Activated CD8-positive, alpha-beta memory T cell treated with anti-CD3 and anti-CD28 coated beads for 4 hours (primary cell): ENCODE measurements around the gene SETSIP.
"Not testable (repeated sequence)": the region's sequence is repeated elsewhere in the genome, so short reads cannot be mapped to it uniquely, and the experiment has no call there.

ENCODE experiments used
- DNase-seq, 2 donors: peaks; one replicate each; pipeline ENCODE4 v3.0.0-alpha.2; 2020; ENCODE audit warnings: low read depth in 2 of 2

SETSIP gene

GRCh38 chr1:92075311-92075710 lies at the start of gene SETSIP:
SETSIP (minus strand) TSS chr1:92075411; CDS start chr1:92075411, 0 bp downstream.
- DNase-seq: no peak

- DNase-seq: no peak
These were observed 48.7 kb upstream of the SETSIP start for GRCh38 chr1:92123868-92124267.

GRCh38 chr1:92118826-92119225 lies 43.6 kb upstream of the SETSIP start:
- no peak for DNase-seq

- DNase-seq: no peak
These were observed 42.3 kb upstream of the SETSIP start for GRCh38 chr1:92117526-92117925.

- no peak for DNase-seq
These were observed 33.4 kb upstream of the SETSIP start for GRCh38 chr1:92108631-92109030.

- DNase-seq: no peak
These were observed 30.4 kb upstream of the SETSIP start for GRCh38 chr1:92105546-92106081.

GRCh38 chr1:92096317-92096716 lies 21.1 kb upstream of the SETSIP start:
- DNase-seq: no peak

DNA sequence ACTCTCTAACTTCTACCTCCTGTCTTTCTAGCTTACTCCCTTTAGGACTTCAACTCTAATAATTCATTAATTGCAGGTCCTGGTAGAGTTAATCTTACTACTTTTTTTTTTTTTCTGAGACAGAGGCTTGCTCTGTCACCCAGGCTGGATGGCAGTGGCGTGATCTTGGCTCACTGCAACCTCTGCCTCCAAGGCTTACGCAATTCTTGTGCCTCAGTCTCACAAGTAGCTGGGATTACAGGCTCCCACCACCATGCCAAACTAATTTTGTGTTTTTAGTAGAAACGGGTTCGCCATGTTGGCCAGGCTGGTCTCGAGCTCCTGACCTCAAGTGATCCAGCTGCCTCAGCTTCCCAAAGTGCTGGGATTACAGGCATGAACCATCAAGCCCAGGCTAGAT lies 20.7 kb upstream of the SETSIP start:
- no peak for DNase-seq

GRCh38 chr1:92094595-92094994 lies 19.4 kb upstream of the SETSIP start:
- DNase-seq: no peak

DNA sequence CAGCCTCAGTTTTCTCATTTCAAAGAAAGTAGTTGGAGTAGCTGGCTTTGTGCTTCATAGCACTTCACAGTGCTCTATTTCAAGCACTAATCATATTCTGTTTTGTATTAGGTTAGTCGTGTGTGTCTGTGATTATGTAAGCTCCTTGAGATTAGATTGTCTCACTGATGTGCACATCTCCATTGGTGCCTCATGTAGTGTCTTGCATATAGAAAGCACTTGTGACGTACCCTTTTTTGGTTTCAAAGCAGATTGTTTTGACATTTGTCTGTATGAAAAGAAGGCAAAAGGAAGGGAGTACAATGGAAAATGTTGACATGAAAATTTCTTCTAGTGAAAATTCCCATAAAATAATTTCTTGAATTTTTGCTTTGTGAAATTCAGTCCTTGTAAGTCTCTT lies 18.9 kb upstream of the SETSIP start:
- no peak for DNase-seq

- DNase-seq: no peak
These were observed 16.4 kb upstream of the SETSIP start for GRCh38 chr1:92091625-92092024.

DNA sequence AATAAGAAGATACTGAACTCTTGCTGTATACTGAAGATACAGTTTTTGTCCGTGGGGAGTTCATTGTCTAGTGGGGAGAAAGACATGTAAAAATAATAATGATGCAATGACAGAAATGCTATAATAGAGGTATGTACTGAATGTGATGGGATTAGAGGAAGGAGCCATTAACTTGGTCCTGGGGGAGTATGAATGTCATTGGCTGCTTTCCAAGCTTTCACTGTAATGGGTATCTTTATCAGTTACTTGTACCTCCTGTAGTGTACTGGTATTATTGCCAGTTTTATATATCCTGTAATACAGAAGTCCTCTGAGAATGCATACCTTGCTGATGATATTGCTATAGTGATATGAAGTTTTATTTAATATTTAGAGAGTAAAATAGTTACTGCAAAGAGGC lies 12.3 kb upstream of the SETSIP start:
- no peak for DNase-seq

DNA sequence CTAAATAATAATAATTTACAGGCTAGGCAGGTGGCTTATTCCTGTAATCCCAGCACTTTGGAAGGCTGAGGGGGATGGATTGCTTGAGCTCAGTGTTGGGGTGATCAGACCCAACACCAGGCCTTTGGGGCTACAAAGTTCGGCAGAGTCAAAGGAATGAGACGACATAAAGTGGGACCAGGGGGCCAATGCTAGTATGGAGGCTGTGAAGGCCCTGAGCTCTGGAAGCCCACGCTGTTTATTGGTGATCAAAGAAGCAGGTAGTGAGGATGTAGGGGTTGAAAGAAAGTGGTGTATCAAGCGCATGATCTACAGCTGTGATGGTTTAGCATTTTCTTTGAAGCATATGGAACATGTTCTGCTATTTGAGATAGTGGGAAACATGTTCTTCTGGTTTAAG lies 10.5 kb upstream of the SETSIP start:
- DNase-seq: no peak

DNA sequence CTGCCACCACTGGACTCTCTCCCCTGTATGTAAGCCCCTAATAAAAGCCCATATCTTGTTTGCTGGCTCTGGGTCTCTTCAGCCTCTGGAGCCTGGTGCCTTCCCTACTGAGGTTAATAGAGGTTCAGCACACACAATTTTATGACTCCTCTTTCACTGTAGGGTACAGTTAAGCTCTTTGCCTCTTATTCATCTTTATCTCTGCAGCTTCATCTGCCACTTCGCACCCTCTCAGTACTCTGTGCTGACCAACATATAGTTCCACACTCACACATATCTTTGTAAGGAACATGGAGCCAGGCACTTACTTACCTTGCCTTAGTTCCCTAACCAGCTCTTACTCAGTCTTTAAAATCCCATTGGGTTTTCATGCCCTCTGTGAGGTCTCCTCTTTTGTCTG lies 9.4 kb upstream of the SETSIP start:
- no peak for DNase-seq

- no peak for DNase-seq
These were observed 5.8 kb upstream of the SETSIP start for GRCh38 chr1:92081031-92081430.

- peak; percentile 75 to 77 for DNase-seq
These were observed 5.1 kb upstream of the SETSIP start, which contains the start of gene BTBD8 for GRCh38 chr1:92080128-92080985. BTBD8 (plus strand) TSS chr1:92080345; CDS start chr1:92080572, 227 bp downstream.

- DNase-seq: no peak
These were observed 4.2 kb upstream of the SETSIP start for GRCh38 chr1:92079441-92079840.

DNA sequence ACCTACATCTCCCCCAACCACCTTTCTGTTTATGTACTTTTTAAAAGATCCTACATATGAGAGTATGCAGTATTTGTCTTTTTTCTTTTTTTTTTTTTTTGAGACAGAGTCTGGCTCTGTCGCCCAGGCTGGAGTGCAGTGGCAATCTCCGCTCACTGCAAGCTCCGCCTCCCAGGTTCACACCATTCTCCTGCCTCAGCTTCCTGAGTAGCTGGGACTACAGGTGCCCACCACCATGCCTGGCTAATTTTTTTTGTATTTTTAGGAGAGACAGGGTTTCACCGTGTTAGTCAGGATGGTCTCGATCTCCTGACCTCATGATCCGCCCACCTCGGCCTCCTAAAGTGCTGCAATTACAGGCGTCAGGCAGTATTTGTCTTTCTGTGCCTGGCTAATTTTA lies 2.9 kb upstream of the SETSIP start:
- not testable (repeated sequence) for DNase-seq

DNA sequence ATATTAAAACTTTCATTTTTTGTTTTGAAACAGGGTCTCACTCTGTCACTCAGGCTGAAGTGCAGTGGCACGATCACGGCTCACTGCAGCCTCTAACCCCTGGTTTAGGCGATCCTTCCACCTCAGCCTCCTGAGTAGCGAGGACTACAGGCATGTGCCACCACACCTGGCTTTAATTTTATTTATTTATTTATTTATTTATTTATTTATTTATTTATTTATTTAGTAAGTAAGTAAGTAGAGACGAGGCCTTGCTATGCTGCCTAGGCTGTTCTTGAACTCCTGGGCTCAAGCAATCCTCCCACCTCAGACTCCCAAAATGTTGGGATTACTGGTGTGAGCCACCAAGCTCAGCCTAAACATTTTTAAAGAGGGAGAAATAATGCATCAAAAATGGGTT lies 1.2 kb upstream of the SETSIP start:
- no peak for DNase-seq

DNA sequence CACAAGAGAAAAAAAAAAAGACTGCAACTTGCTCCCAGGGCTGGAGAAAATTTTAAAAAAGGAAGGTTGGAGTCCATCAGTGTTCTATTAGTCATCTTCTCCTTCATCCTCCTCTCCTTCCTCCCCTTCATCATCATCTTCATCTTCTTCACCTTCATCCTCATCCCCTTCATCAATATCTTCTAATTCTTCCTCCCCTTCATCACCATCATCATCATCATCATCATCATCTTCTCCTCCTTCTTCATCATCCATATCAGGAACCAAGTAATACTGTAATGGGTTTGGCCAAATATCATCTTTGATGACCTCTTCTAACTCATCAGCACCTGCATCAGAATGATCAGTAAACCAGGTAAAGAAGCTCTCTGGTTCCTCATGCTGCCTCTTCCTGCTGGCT lies 765 bp downstream of the SETSIP start:
- DNase-seq: not testable (repeated sequence)

DNA sequence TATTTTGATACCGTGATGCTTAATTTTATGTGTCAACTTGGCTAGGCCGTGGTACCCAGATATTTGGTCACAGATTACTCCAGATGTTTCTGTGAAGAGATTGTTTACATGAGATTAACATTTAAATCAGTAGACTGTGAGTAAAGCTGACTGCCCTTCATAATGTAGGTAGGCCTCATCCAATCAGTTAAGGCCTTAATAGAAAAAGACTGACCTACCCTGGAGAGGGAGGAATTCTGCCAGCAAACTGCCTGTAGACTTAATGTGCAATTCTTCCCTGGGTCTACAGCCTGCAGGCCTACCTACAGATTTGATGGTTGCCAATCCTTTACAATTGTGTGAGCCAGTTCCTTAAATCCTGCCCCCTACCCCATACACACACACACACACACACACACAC lies 4.3 kb downstream of the SETSIP start:
- DNase-seq: no peak

- DNase-seq: no peak
These were observed 8.9 kb downstream of the SETSIP start for GRCh38 chr1:92066321-92066720.

- DNase-seq: no peak
These were observed 10.2 kb downstream of the SETSIP start for GRCh38 chr1:92065042-92065441.
